HCT116 (cell line): Measurements from ENCODE around the gene TFF2. TPM values are rescaled to one million over a fixed set of nuclear protein-coding genes. Genes with fewer than 3 reads are reported as not detected.

Source experiments
- ATAC-seq: fragments of 200-7000 bp; cut with Tn5 transposase; 2 replicates; pipeline ENCODE4 v1.9.1; 2020; ENCODE audit warnings: mild to moderate bottlenecking, moderate library complexity
- BruUV-seq: library from RNA; stranded (reverse); fragments of 400-500 nt; replicated peaks from 2 replicates; lab custom pipeline; 2021; lab: Mats Ljungman, UMichigan
- CTCF ChIA-PET: fragments of 300-600 bp; sonication (Branson Sonifier 250); formaldehyde crosslinking; loops from one replicate; lab custom pipeline; 2021; ENCODE audit warnings: antibody characterized with exemption; lab: Charles Lee
- POLR2A ChIA-PET: fragments of 300-600, 350-600 bp; sonication (Branson Sonifier 250); formaldehyde crosslinking; loops from one replicate; lab custom pipeline; 2021; ENCODE audit warnings: antibody characterized with exemption; lab: Charles Lee
- RAD21 ChIA-PET, 2 experiments: fragments of 300-600 bp; sonication (Branson Sonifier 250); formaldehyde crosslinking; loops; one replicate each; lab custom pipeline; 2023; ENCODE audit warnings: low total read pairs in 2 of 2; ENCODE audit not compliant: uncharacterized antibody in 2 of 2, unreplicated experiment in 2 of 2, low non-redundant PET in 1 of 2; lab: Charles Lee
- DNase-seq: peaks from one replicate; pipeline ENCODE4 v3.0.0-alpha.2; 2010; ENCODE audit warnings: low read depth, low spot score
- H2AFZ ChIP-seq: fragments of 200-600 bp; shearing (Covaris generic), sonication (generic); 2 replicates; pipeline ENCODE4 v1.6.1; 2017; ENCODE audit warnings: low read depth, mixed run types, mixed read lengths, antibody characterized with exemption, low read length; ENCODE audit not compliant: poor library complexity, severe bottlenecking
- H3K27ac ChIP-seq: 2 replicates; pipeline ENCODE4 v1.5.1; 2012; ENCODE audit warnings: low read depth, low read length
- H3K27me3 ChIP-seq: fragments of 200-600 bp; sonication (generic); 2 replicates; pipeline ENCODE4 v1.6.1; 2016; ENCODE audit warnings: mixed run types, low read length, mixed read lengths; ENCODE audit not compliant: insufficient read depth
- H3K36me3 ChIP-seq, 2 experiments: fragments of 200-500 bp in 1 of 2; fragments of 200-600 bp in 1 of 2; sonication (Bioruptor generic) in 1 of 2; sonication (generic) in 1 of 2; 2 replicates each; pipeline versions ENCODE4 v1.5.1 to v1.6.1; 2014 to 2016; ENCODE audit warnings: low read length in 2 of 2, inconsistent platforms in 1 of 2, mixed read lengths in 1 of 2, mixed run types in 1 of 2; ENCODE audit not compliant: insufficient read depth in 2 of 2, control insufficient read depth in 1 of 2
- H3K4me1 ChIP-seq, 2 experiments: fragments of 200-600 bp in 1 of 2; sonication (generic) in 1 of 2; 2 replicates each; pipeline versions ENCODE4 v1.5.1 to v1.6.1; 2012 to 2017; ENCODE audit warnings: low read length in 2 of 2, inconsistent platforms in 1 of 2, mild to moderate bottlenecking in 1 of 2, mixed read lengths in 1 of 2, mixed run types in 1 of 2, moderate library complexity in 1 of 2; ENCODE audit not compliant: insufficient read depth in 2 of 2, control insufficient read depth in 1 of 2
- H3K4me2 ChIP-seq: fragments of 200-600 bp; sonication (generic); 2 replicates; pipeline ENCODE4 v1.6.1; 2017; ENCODE audit warnings: mixed run types, low read length, mixed read lengths
- H3K4me3 ChIP-seq, 2 experiments: fragments of 200-600 bp in 1 of 2; sonication (generic) in 1 of 2; replicated peaks in 1 of 2; 2 replicates each; pipeline ENCODE4 v1.5.1; 2011 to 2016; ENCODE audit warnings: low read length in 2 of 2, control low read depth in 1 of 2, low read depth in 1 of 2, mild to moderate bottlenecking in 1 of 2, mixed read lengths in 1 of 2, mixed run types in 1 of 2
- H3K79me2 ChIP-seq: fragments of 200-600 bp; sonication (generic); 2 replicates; pipeline ENCODE4 v1.6.1; 2017; ENCODE audit warnings: mild to moderate bottlenecking, mixed run types, low read length, moderate library complexity, mixed read lengths; ENCODE audit not compliant: insufficient read depth
- H3K9ac ChIP-seq: fragments of 200-600 bp; sonication (generic); 2 replicates; pipeline ENCODE4 v1.6.1; 2016; ENCODE audit warnings: low read length, mixed read lengths
- H3K9me2 ChIP-seq: fragments of 200-600 bp; sonication (generic), shearing (Covaris generic); 2 replicates; pipeline ENCODE4 v1.6.1; 2017; ENCODE audit warnings: mixed run types, mild to moderate bottlenecking, moderate library complexity; ENCODE audit not compliant: insufficient read depth
- H3K9me3 ChIP-seq, 2 experiments: fragments of 200-500 bp in 1 of 2; fragments of 200-600 bp in 1 of 2; sonication (Bioruptor generic) in 1 of 2; sonication (generic) in 1 of 2; 2 replicates each; pipeline ENCODE4 v1.6.1; 2014 to 2017; ENCODE audit warnings: low read length in 2 of 2, mixed read lengths in 2 of 2, inconsistent platforms in 1 of 2, low read depth in 1 of 2, mild to moderate bottlenecking in 1 of 2, mixed run types in 1 of 2, moderate library complexity in 1 of 2; ENCODE audit not compliant: control insufficient read depth in 1 of 2, insufficient read depth in 1 of 2
- H4K20me1 ChIP-seq: fragments of 200-600 bp; sonication (generic), shearing (Covaris generic); 2 replicates; pipeline ENCODE4 v1.6.1; 2017; ENCODE audit warnings: mixed run types, mild to moderate bottlenecking, moderate library complexity; ENCODE audit not compliant: insufficient read depth
- ELF1 ChIP-seq: IDR thresholded peaks from 2 replicates; pipeline ENCODE4 v1.6.1; 2012; ENCODE audit warnings: low read depth, borderline replicate concordance
- EZH2 ChIP-seq: fragments of 200-600 bp; sonication (generic); IDR thresholded peaks from 2 replicates; pipeline ENCODE4 v1.6.1; 2017; ENCODE audit warnings: antibody characterized with exemption, mixed run types
- EZH2phosphoT487 ChIP-seq: fragments of 200-600 bp; IDR thresholded peaks from 2 replicates; pipeline ENCODE4 v1.6.1; 2018; ENCODE audit warnings: antibody characterized with exemption, borderline replicate concordance
- JUND ChIP-seq: IDR thresholded peaks from 2 replicates; pipeline ENCODE4 v1.6.1; 2012
- POLR2A ChIP-seq: IDR thresholded peaks from 2 replicates; pipeline ENCODE4 v1.7.0; 2011; ENCODE audit warnings: borderline replicate concordance; ENCODE audit not compliant: insufficient read depth, insufficient read length; ENCODE audit errors: extremely low read depth
- POLR2AphosphoS5 ChIP-seq: IDR thresholded peaks from 2 replicates; pipeline ENCODE4 v1.6.1; 2011; ENCODE audit warnings: mild to moderate bottlenecking, low read depth, low read length, moderate library complexity
- SP1 ChIP-seq: IDR thresholded peaks from 2 replicates; pipeline ENCODE4 v1.6.1; 2012; ENCODE audit warnings: low read depth
- TCF7L2 ChIP-seq: IDR thresholded peaks from 2 replicates; pipeline ENCODE4 v1.7.0; 2011; ENCODE audit warnings: borderline replicate concordance, inconsistent platforms; ENCODE audit not compliant: insufficient read depth, insufficient read length; ENCODE audit errors: extremely low read depth
- ZNF274 ChIP-seq: fragments of 200-500 bp; sonication (Bioruptor generic); IDR thresholded peaks from 2 replicates; pipeline ENCODE4 v1.6.1; 2014; ENCODE audit warnings: mild to moderate bottlenecking, low read depth, low read length, inconsistent platforms
- intact Hi-C: fragments of 100-400 bp; cut with micrococcal nuclease; formaldehyde crosslinking; loops from 2 replicates; pipeline ENCODE4 v1.10.0; 2022
- total RNA-seq: library from RNA; stranded (reverse); gene quantifications from one replicate; pipeline ENCODE4 v1.2.1, GENCODE V29; 2021; ENCODE audit not compliant: unreplicated experiment
- TF ChIP-seq, protein P1 (sequence below): IDR thresholded peaks from 2 replicates; pipeline ENCODE4 v1.6.1; 2012; ENCODE audit warnings: low read depth
- TF ChIP-seq, protein P2 (sequence below): IDR thresholded peaks from 2 replicates; pipeline ENCODE4 v1.6.1; 2012
- TF ChIP-seq, protein P3 (sequence below): IDR thresholded peaks from 2 replicates; pipeline ENCODE4 v1.6.1; 2011; ENCODE audit warnings: mild to moderate bottlenecking, low read length, moderate library complexity; ENCODE audit not compliant: insufficient replicate concordance; ENCODE audit errors: extremely low read depth
- TF ChIP-seq, protein P4 (sequence below), 3 experiments: fragments of 200-600 bp in 1 of 3; sonication (generic) in 1 of 3; IDR thresholded peaks in 2 of 3; conservative IDR thresholded peaks in 1 of 3; 2 replicates each; pipeline ENCODE4 v1.5.1; 2012 to 2017; ENCODE audit warnings: low read depth in 2 of 3, low read length in 2 of 3, antibody characterized with exemption in 1 of 3, borderline replicate concordance in 1 of 3, control low read depth in 1 of 3, mild to moderate bottlenecking in 1 of 3, mixed read lengths in 1 of 3, mixed run types in 1 of 3, moderate library complexity in 1 of 3; ENCODE audit not compliant: insufficient read depth in 1 of 3

Gene TFF2
- total RNA-seq, 1 experiment from 2014 or later = not detected

DNA sequence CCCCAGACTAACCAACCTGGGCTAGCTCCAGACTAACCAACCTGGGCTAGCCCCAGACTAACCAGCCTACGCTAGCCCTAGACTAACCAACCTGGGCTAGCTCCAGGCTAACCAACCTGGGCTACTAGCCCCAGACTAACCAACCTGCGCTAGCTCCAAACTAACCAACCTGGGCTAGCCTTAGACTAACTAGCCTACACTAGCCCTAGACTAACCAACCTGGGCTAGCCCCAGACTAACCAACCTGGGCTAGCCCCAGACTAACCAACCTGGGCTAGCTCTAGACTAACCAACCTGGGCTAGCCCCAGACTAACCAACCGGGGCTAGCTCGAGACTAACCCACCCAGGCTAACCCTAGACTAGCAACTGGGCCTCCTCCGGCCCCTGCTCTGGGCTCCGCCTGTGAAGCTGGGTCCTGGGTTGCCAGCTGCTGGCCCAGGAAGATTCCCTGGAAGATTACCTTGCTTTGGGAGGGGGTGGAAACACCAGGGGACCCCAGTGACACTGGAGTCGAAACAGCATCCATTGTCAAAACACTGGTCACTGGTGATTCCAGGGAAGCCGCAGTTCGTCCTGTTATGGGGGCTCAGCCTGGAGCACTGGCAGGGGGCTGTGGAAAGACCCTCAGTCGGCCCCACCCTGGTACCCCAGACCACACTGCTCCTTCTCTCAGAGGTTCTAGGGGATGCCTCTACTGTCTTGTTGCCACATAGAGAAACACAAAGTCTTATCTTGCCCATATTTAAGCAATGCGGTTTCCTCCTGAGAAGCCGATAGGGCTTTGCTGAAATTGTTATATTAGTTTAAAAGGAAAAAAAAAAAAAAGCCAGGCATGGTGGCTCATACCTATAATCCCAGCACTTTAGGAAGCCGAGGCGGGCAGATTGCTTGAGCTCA lies 1.1 kb downstream of the TFF2 start:
- Histone ChIP-seq H3K9me3 (no peaks in the 10 kb centered on the region), H3K36me3 (no peaks in the 10 kb centered on the region), H3K4me3 (no peak overlapping the region), H3K4me1 (no peaks in the 10 kb centered on the region), H3K4me2 (no peak overlapping the region), H3K27me3 (no peaks in the 10 kb centered on the region), H3K79me2 (no peaks in the 10 kb centered on the region), H3K27ac (no peak overlapping the region), H4K20me1 (no peaks in the 10 kb centered on the region), H3K9ac (no peak overlapping the region), H3K9me2 (no peaks in the 10 kb centered on the region), H2AFZ (no peak overlapping the region)
- BruUV-seq = no TSS peak
- POLR2A ChIA-PET = no interaction called here
- intact Hi-C loops = no loop called here
- RAD21 ChIA-PET = no interaction called here
- CTCF ChIA-PET = interaction anchor here (1.7 kb wide), 1 partner anchor 40 kb away, joined by 3 read pairs; no protein-coding TSS in a partner anchor
- ATAC-seq = no peak
- DNase-seq = no peak
- TF ChIP-seq, protein P1, sequence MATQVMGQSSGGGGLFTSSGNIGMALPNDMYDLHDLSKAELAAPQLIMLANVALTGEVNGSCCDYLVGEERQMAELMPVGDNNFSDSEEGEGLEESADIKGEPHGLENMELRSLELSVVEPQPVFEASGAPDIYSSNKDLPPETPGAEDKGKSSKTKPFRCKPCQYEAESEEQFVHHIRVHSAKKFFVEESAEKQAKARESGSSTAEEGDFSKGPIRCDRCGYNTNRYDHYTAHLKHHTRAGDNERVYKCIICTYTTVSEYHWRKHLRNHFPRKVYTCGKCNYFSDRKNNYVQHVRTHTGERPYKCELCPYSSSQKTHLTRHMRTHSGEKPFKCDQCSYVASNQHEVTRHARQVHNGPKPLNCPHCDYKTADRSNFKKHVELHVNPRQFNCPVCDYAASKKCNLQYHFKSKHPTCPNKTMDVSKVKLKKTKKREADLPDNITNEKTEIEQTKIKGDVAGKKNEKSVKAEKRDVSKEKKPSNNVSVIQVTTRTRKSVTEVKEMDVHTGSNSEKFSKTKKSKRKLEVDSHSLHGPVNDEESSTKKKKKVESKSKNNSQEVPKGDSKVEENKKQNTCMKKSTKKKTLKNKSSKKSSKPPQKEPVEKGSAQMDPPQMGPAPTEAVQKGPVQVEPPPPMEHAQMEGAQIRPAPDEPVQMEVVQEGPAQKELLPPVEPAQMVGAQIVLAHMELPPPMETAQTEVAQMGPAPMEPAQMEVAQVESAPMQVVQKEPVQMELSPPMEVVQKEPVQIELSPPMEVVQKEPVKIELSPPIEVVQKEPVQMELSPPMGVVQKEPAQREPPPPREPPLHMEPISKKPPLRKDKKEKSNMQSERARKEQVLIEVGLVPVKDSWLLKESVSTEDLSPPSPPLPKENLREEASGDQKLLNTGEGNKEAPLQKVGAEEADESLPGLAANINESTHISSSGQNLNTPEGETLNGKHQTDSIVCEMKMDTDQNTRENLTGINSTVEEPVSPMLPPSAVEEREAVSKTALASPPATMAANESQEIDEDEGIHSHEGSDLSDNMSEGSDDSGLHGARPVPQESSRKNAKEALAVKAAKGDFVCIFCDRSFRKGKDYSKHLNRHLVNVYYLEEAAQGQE = no peak
- TF ChIP-seq TCF7L2 = no peak
- no peak for TF ChIP-seq EZH2phosphoT487
- TF ChIP-seq ELF1 = no peak
- TF ChIP-seq, protein P2, sequence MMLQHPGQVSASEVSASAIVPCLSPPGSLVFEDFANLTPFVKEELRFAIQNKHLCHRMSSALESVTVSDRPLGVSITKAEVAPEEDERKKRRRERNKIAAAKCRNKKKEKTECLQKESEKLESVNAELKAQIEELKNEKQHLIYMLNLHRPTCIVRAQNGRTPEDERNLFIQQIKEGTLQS = no peak
- TF ChIP-seq SP1 = no peak
- TF ChIP-seq POLR2A = no peak
- TF ChIP-seq, protein P3, sequence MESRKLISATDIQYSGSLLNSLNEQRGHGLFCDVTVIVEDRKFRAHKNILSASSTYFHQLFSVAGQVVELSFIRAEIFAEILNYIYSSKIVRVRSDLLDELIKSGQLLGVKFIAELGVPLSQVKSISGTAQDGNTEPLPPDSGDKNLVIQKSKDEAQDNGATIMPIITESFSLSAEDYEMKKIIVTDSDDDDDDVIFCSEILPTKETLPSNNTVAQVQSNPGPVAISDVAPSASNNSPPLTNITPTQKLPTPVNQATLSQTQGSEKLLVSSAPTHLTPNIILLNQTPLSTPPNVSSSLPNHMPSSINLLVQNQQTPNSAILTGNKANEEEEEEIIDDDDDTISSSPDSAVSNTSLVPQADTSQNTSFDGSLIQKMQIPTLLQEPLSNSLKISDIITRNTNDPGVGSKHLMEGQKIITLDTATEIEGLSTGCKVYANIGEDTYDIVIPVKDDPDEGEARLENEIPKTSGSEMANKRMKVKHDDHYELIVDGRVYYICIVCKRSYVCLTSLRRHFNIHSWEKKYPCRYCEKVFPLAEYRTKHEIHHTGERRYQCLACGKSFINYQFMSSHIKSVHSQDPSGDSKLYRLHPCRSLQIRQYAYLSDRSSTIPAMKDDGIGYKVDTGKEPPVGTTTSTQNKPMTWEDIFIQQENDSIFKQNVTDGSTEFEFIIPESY = no peak
- TF ChIP-seq POLR2AphosphoS5 = no peak
- no peak for TF ChIP-seq JUND
- TF ChIP-seq EZH2 = no peak
- TF ChIP-seq, protein P4, sequence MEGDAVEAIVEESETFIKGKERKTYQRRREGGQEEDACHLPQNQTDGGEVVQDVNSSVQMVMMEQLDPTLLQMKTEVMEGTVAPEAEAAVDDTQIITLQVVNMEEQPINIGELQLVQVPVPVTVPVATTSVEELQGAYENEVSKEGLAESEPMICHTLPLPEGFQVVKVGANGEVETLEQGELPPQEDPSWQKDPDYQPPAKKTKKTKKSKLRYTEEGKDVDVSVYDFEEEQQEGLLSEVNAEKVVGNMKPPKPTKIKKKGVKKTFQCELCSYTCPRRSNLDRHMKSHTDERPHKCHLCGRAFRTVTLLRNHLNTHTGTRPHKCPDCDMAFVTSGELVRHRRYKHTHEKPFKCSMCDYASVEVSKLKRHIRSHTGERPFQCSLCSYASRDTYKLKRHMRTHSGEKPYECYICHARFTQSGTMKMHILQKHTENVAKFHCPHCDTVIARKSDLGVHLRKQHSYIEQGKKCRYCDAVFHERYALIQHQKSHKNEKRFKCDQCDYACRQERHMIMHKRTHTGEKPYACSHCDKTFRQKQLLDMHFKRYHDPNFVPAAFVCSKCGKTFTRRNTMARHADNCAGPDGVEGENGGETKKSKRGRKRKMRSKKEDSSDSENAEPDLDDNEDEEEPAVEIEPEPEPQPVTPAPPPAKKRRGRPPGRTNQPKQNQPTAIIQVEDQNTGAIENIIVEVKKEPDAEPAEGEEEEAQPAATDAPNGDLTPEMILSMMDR (IDR thresholded peaks at IDR 0.05 in 2 of 3, conservative IDR thresholded peaks at IDR 0.05 in 1 of 3; ENCODE audit: borderline replicate concordance in 1 of 3, insufficient read depth in 1 of 3, low read depth in 2 of 3, low read length in 2 of 3) = no peak
- no peak for TF ChIP-seq ZNF274
